Gastroesophageal sphincter (tissue), 4 donors: ENCODE results near the gene RBL2. TPM values are rescaled to one million over a fixed set of nuclear protein-coding genes. Genes with fewer than 3 reads are reported as not detected.

Experiments
- ATAC-seq: fragments of 150-250 bp; one replicate; pipeline ENCODE4 v1.9.1; 2016; ENCODE audit warnings: mild to moderate bottlenecking, moderate library complexity
- H3K27ac ChIP-seq, 4 donors: fragments of 200-600 bp; sonication (generic) in 3 of 4; 1 replicate in 3 of 4; 2 replicates in 1 of 4; pipeline ENCODE4 v1.5.1; 2016 to 2019
- H3K27me3 ChIP-seq: fragments of 200-600 bp; sonication (generic); one replicate; pipeline ENCODE4 v1.5.1; 2019
- H3K36me3 ChIP-seq, 2 donors: fragments of 200-600 bp; sonication (generic); one replicate each; pipeline ENCODE4 v1.5.1; 2019; ENCODE audit warnings: control low read depth in 1 of 2
- H3K4me1 ChIP-seq, 3 donors: fragments of 200-600 bp; sonication (generic); 1 replicate in 2 of 3; 2 replicates in 1 of 3; pipeline ENCODE4 v1.5.1; 2016 to 2019; ENCODE audit warnings: control low read depth in 2 of 3
- H3K4me3 ChIP-seq, 2 donors: fragments of 200-600 bp; sonication (generic); one replicate each; pipeline ENCODE4 v1.5.1; 2019; ENCODE audit warnings: mild to moderate bottlenecking in 1 of 2, moderate library complexity in 1 of 2
- H3K9me3 ChIP-seq, 3 donors: fragments of 200-600 bp; sonication (generic); one replicate each; pipeline ENCODE4 v1.5.1; 2017 to 2019; ENCODE audit warnings: control low read depth in 2 of 3
- EP300 ChIP-seq: sonication (generic); formaldehyde crosslinking; IDR thresholded peaks from one replicate; pipeline ENCODE4 v1.6.1; 2017; ENCODE audit warnings: antibody characterized with exemption, mild to moderate bottlenecking
- POLR2A ChIP-seq, 2 donors: fragments of 450-650 bp; IDR thresholded peaks; one replicate each; pipeline ENCODE4 v1.6.1; 2017; ENCODE audit warnings: antibody characterized with exemption in 2 of 2, mild to moderate bottlenecking in 2 of 2, moderate library complexity in 1 of 2
- POLR2AphosphoS5 ChIP-seq: sonication (generic); formaldehyde crosslinking; IDR thresholded peaks from one replicate; pipeline ENCODE4 v1.6.1; 2017; ENCODE audit warnings: antibody characterized with exemption
- WGBS, 2 donors: methylation state at CpG; one replicate each; pipeline ENCODE4 v1.1.5; 2018; ENCODE audit warnings: low coverage in 1 of 2; 5-methylcytosine and 5-hydroxymethylcytosine counted together
- total RNA-seq, 4 donors: library from RNA; depleted of rRNA; stranded (reverse); fragments of >200 nt; gene quantifications; one replicate each; pipeline ENCODE4 v1.1.0, GENCODE V29; 2016
- TF ChIP-seq, protein P1 (sequence below), 4 experiments: fragments of 200-600 bp in 2 of 4; fragments of 450-650 bp in 2 of 4; sonication (generic) in 1 of 4; IDR thresholded peaks; one replicate each; pipeline ENCODE4 v1.5.1; 2017 to 2019; ENCODE audit warnings: antibody characterized with exemption in 4 of 4, mild to moderate bottlenecking in 2 of 4, moderate library complexity in 2 of 4

RBL2 gene
- total RNA-seq, 4 donors from 2014 or later = 74.5 to 108 (median 98.7) TPM

DNA sequence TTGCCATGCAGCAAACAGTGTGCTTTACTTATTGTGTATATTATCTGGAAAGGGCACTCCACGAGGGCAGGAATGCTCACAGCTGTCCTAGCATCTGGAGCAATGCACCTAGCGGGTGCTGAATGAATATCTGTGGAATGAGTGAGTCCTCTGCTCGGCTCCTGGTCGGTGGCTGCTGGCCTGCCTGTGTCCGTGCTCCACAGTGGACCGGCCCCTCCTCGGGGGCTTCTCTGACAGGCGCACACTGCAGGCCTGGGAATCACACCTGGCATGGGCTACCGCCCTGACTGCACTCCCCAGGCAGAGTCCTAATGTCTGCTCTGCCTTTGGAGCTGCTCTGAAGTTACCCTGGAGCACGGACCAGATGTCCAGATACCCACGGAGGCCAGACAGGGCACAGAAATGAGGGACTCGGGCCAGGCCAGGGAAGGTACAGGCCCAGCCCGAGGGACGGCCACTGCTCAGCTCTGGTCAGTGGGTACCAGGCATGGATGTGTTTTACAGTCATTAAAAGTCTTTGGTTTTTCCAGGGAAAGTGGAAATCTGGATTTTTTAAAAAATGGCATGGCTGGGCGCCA lies 89.8 kb downstream of the RBL2 start:
- TF ChIP-seq EP300 (no peak), POLR2AphosphoS5 (no peak), POLR2A (IDR thresholded peaks at IDR 0.05) (no peak)
- TF ChIP-seq, protein P1, sequence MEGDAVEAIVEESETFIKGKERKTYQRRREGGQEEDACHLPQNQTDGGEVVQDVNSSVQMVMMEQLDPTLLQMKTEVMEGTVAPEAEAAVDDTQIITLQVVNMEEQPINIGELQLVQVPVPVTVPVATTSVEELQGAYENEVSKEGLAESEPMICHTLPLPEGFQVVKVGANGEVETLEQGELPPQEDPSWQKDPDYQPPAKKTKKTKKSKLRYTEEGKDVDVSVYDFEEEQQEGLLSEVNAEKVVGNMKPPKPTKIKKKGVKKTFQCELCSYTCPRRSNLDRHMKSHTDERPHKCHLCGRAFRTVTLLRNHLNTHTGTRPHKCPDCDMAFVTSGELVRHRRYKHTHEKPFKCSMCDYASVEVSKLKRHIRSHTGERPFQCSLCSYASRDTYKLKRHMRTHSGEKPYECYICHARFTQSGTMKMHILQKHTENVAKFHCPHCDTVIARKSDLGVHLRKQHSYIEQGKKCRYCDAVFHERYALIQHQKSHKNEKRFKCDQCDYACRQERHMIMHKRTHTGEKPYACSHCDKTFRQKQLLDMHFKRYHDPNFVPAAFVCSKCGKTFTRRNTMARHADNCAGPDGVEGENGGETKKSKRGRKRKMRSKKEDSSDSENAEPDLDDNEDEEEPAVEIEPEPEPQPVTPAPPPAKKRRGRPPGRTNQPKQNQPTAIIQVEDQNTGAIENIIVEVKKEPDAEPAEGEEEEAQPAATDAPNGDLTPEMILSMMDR (IDR thresholded peaks at IDR 0.05) = no peak
- no peak overlapping the region for H3K4me3 ChIP-seq
- H3K4me1 ChIP-seq = peaks cover 0 to 2% (median 0%) of the 10 kb centered on the region in 3 donors
- 100% methylated on average over 1 of the region's 15 CpGs; no CpG with 5 or more reads in 1 of the 2 donors for WGBS, 2 donors
- no peak overlapping the region for H3K27ac ChIP-seq
- no peaks in the 10 kb centered on the region for H3K9me3 ChIP-seq
- H3K27me3 ChIP-seq = no peaks in the 10 kb centered on the region
- ATAC-seq = no peak
- H3K36me3 ChIP-seq = no peaks in the 10 kb centered on the region

DNA sequence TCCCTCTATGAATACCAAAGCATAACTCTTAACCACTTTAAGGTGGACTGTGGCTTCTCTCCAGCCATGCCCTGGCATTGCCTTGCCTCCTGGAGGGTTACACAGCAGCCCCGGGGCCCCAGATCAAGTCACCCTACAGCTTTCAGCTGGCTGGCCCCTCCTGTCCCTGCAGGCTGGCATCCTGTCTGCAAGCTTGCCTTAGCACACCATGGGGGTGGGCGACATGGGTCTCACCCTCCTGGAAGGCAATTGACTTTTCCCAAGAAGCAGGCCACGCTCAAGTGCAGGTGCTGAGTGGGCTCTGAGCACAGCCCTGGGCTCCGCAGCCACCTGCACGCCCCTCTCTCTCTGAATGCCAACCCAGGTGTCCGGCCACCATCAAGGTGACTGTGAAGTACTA lies 94.5 kb downstream of the RBL2 start:
- WGBS, 2 donors = 93% methylated on average over 3 of the region's 6 CpGs; no CpG with 5 or more reads in 1 of the 2 donors
- H3K27ac ChIP-seq = no peak overlapping the region
- H3K4me1 ChIP-seq = no peaks in the 10 kb centered on the region
- H3K27me3 ChIP-seq = no peaks in the 10 kb centered on the region
- no peaks in the 10 kb centered on the region for H3K36me3 ChIP-seq
- ATAC-seq = no peak
- H3K9me3 ChIP-seq = peaks cover 0 to 13% (median 0%) of the 10 kb centered on the region in 3 donors
- TF ChIP-seq, protein P1 (IDR thresholded peaks at IDR 0.05) = no peak
- TF ChIP-seq POLR2AphosphoS5 = no peak
- no peak for TF ChIP-seq POLR2A (IDR thresholded peaks at IDR 0.05)
- TF ChIP-seq EP300 = no peak
- H3K4me3 ChIP-seq = no peak overlapping the region

DNA sequence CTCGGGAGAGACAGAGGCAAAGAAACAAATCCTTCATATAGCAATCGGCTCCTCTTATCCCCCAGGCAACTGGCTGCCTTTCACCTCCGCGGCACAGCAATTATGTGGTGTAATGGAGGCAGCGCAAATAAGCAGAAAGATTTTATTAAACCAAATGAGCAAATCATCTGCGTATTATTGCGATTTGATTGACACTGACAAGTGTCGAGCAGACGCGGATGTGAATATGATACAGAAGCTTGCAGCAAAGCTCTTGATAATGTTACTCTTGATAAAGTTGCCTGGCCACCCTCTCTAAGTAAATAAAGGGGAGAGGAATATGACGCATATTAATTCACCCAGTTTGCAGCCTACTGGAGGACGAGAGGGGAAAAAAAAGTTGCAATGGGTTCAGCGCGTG lies 95.2 kb downstream of the RBL2 start:
- Histone ChIP-seq H3K4me1 (no peaks in the 10 kb centered on the region), H3K27me3 (no peaks in the 10 kb centered on the region), H3K4me3 (no peak overlapping the region), H3K27ac (no peak overlapping the region), H3K9me3 (peaks cover 0 to 13% (median 0%) of the 10 kb centered on the region in 3 donors), H3K36me3 (no peaks in the 10 kb centered on the region)
- no peak for ATAC-seq
- whole genome bisulfite sequencing, 2 donors = 78 to 87% methylated on average over 12 to 14 of the region's 14 CpGs
- no peak for TF ChIP-seq EP300
- TF ChIP-seq POLR2AphosphoS5 = no peak
- TF ChIP-seq, protein P1 (IDR thresholded peaks at IDR 0.05) = no peak
- no peak for TF ChIP-seq POLR2A (IDR thresholded peaks at IDR 0.05)

DNA sequence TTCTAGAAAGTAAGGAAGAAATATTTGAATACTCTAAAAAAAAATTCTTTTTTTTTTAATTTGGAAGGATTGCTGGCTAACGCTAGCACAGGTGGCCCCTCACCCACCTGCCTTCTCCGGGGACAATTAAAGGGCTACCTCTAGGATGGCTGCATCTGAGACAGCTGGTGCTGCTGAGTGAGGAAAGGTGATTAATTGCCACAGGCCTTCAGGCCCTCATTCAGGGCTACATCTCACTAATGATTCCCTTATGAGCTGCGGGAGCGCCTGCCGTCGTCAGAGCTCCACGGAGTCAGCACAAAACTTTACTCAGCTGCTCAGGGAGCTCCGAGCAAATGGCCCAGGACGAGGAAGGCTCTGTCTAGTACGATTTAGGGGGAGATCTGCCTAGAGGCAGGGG lies 95.8 kb downstream of the RBL2 start:
- Histone ChIP-seq H3K27ac (no peak overlapping the region), H3K36me3 (no peaks in the 10 kb centered on the region), H3K9me3 (peaks cover 0 to 13% (median 0%) of the 10 kb centered on the region in 3 donors), H3K4me1 (no peaks in the 10 kb centered on the region), H3K27me3 (no peaks in the 10 kb centered on the region), H3K4me3 (no peak overlapping the region)
- 36 to 39% methylated on average over 2 to 8 of the region's 10 CpGs for WGBS, 2 donors
- no peak for ATAC-seq
- no peak for TF ChIP-seq POLR2A (IDR thresholded peaks at IDR 0.05)
- TF ChIP-seq EP300 = no peak
- TF ChIP-seq, protein P1 (IDR thresholded peaks at IDR 0.05) = no peak
- no peak for TF ChIP-seq POLR2AphosphoS5

DNA sequence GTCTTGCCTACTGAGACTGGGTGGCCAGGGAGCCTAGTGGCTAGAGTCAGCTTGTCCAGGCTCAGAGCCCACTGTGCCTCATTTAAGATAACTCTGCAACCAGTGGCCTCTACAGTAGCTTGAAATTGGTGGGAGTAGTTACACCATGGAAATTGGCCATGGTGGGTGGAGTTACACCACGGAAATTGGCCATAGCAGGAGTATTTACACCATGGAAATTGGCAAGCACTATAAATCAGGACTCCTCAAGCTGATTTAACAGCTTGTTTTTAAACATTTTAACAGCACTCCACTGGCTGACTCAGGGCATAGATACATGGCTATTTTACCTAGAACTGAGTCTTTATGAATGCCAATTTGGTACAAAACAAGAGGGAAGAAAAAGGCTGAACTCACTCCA lies 96.5 kb downstream of the RBL2 start:
- TF ChIP-seq POLR2A (IDR thresholded peaks at IDR 0.05) (no peak), POLR2AphosphoS5 (no peak), EP300 (no peak)
- TF ChIP-seq, protein P1 (IDR thresholded peaks at IDR 0.05) = no peak
- H3K9me3 ChIP-seq = peaks cover 0 to 13% (median 0%) of the 10 kb centered on the region in 3 donors
- H3K4me1 ChIP-seq = no peaks in the 10 kb centered on the region
- no peak for ATAC-seq
- WGBS, 2 donors = 43 to 60% methylated on average over 1 of the region's 1 CpG
- no peaks in the 10 kb centered on the region for H3K27me3 ChIP-seq
- H3K27ac ChIP-seq = no peak overlapping the region
- no peaks in the 10 kb centered on the region for H3K36me3 ChIP-seq
- no peak overlapping the region for H3K4me3 ChIP-seq
